ENCODE data around the gene TAPBP. TPM values are rescaled to one million over a fixed set of nuclear protein-coding genes. Genes with fewer than 3 reads are reported as not detected.
"Not testable (repeated sequence)": the region's sequence is repeated elsewhere in the genome, so short reads cannot be mapped to it uniquely, and the experiment has no call there.

TAPBP gene
- total RNA-seq, 2 donors from 2014 or later = 80.0 to 103 TPM

DNA sequence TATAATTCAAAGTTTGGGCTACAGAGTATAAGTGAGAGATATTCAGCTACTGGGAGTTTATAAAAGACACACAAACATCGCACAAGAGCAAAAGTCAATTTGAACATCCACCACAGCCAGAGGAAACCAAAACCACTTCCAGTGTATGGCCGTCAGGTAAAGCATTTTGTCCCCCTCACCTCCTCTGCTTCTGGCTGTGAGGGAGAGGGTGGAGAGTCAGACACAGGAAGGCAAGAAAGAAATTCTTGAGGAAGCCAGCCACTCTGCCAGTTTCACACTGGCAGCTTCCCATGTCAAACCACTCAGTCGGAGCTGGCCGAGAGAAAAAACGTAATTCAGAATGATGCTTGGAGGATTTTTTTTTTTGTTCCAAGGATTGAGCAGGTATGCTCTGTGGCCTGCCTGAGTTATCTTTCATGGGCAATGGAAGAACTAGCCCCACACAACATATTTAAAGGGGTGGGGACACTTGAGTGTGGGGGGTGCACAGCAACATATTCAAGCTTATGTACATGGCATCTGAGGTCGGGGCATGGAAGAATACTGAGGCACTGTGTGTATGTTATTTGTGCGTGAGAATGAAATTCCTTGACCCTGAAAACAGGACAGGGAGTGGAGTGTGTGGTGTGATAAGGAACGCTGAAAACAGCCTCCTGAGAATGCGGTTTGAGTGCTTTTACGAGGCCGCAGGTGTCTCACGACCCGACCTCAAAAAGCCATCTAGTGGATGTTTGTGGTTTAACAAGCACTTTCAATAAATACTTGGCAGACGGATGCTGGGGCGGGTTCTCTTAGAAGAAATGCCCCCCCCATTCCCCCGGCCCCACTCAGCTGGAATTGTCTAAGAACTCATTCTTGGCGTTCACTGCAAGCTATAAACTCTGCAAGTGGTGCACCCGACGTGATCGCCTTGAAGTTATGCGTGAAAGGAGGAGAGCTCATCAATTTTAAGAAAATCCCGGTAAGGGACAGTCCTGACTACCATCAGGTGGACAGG lies 31.1 kb upstream of the TAPBP start:
- Histone ChIP-seq H3K9me3 (no peaks in the 10 kb centered on the region), H3K4me3 (no peak overlapping the region), H3K4me1 (peaks cover 0 to 4% of the 10 kb centered on the region in 2 donors), H3K27me3 (no peaks in the 10 kb centered on the region), H3K36me3 (no peaks in the 10 kb centered on the region), H3K27ac (no peak overlapping the region)
- TF ChIP-seq, protein P1, sequence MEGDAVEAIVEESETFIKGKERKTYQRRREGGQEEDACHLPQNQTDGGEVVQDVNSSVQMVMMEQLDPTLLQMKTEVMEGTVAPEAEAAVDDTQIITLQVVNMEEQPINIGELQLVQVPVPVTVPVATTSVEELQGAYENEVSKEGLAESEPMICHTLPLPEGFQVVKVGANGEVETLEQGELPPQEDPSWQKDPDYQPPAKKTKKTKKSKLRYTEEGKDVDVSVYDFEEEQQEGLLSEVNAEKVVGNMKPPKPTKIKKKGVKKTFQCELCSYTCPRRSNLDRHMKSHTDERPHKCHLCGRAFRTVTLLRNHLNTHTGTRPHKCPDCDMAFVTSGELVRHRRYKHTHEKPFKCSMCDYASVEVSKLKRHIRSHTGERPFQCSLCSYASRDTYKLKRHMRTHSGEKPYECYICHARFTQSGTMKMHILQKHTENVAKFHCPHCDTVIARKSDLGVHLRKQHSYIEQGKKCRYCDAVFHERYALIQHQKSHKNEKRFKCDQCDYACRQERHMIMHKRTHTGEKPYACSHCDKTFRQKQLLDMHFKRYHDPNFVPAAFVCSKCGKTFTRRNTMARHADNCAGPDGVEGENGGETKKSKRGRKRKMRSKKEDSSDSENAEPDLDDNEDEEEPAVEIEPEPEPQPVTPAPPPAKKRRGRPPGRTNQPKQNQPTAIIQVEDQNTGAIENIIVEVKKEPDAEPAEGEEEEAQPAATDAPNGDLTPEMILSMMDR (IDR thresholded peaks at IDR 0.05) = peak; percentile 65 to 75
- peak; percentile 72 for DNase-seq (ENCODE audit: low spot score)

DNA sequence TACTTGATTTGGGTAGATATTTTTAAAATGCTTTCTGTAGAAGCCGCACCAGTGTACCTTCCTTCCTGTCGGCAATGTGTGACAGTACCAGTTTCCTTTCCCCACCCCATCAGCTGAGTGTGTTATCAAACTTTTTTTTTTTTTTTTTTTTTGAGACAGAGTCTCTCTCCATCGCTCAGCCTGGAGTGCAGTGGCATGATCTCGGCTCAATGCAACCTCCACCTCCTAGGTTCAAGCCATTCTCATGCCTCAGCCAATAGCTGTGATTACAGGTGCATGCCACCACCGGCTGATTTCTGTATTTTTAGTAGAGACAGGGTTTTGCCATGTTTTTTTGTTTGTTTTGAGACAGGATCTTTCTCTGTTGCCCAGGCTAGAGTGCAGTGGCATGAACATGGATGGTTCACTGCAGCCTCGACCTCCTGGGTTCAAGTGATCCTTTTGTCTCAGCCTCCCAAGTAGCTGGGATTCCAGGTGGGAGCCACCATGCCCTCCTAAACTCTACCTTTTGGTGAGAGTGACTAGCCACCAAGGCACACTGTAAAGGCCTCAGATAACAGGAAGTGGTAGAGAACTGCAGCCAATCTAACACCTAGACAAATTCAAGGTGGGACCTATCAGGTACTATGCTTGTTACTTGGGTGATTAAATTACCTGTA lies 30.2 kb upstream of the TAPBP start:
- no peaks in the 10 kb centered on the region for H3K36me3 ChIP-seq
- H3K9me3 ChIP-seq = no peaks in the 10 kb centered on the region
- TF ChIP-seq, protein P1 (IDR thresholded peaks at IDR 0.05) = no peak
- H3K4me1 ChIP-seq = peaks cover 0 to 4% of the 10 kb centered on the region in 2 donors
- H3K27me3 ChIP-seq = no peaks in the 10 kb centered on the region
- no peak overlapping the region for H3K4me3 ChIP-seq
- no peak overlapping the region for H3K27ac ChIP-seq
- DNase-seq (ENCODE audit: low spot score) = no peak

DNA sequence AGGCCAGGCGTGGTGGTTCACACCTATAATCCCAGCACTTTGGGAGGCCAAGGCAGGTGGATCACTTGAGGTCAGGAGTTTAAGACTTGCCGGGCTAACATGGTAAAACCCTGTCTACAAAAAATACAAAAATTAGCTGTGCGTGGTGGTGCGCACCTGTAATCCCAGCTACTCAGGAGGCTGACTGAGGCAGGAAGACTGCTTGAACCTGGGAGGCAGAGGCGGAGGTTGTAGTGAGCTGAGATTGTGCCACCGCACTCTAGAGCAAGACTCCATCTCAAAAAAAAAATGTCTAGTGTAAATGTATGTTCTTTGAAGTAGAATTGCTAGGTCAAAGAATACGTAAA lies 29.7 kb upstream of the TAPBP start:
- H3K4me3 ChIP-seq; H3K4me1 ChIP-seq; H3K27ac ChIP-seq; H3K27me3 ChIP-seq; DNase-seq (ENCODE audit: low spot score); H3K36me3 ChIP-seq; H3K9me3 ChIP-seq: not testable (repeated sequence)

DNA sequence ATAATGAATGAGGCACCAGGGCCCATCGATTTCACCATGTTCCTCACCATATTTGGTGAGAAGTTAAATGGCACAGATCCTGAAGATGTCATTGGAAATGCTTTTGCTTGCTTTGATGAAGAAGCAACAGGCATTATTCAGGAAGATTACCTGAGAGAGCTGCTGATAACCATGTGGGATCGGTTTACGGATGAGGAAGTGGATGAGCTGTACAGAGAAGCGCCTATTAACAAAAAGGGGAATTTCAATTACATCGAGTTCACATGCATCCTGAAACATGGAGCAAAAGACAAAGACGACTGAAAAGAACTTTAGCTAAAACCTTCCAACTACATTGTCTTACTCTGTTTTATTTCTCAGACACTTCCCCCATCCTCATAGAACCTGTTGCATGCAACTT lies 25.3 kb upstream of the TAPBP start:
- TF ChIP-seq, protein P1 (IDR thresholded peaks at IDR 0.05) = no peak
- H3K4me3 ChIP-seq = no peak overlapping the region

DNA sequence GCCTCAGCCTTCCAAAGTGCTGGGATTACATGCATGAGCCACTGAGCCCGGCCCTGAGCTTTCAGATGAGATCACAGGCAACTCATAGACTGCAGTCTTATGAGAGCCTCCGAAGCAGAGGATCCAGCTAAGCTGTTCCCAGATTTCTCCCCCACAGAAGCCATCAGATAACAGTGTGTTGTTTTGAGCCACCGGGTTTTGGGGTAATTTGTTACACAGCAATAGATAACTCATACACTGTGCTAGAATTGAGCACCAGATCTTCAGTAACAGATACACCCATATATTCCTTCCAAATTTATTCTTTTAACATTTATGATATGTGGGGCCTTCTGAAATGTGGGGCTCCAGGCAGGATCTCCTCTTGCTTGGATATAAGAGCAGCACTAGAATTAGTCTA lies 22.6 kb upstream of the TAPBP start:
- Histone ChIP-seq H3K27ac (no peak overlapping the region), H3K36me3 (no peaks in the 10 kb centered on the region), H3K4me3 (no peak overlapping the region), H3K4me1 (no peaks in the 10 kb centered on the region), H3K9me3 (no peaks in the 10 kb centered on the region), H3K27me3 (no peaks in the 10 kb centered on the region)
- TF ChIP-seq, protein P1 (IDR thresholded peaks at IDR 0.05) = no peak
- DNase-seq (ENCODE audit: low spot score) = no peak

More for the DNA sequence above, 25.3 kb upstream of the TAPBP start:
- no peak for DNase-seq (ENCODE audit: low spot score)
- Histone ChIP-seq H3K27ac (no peak overlapping the region), H3K9me3 (no peaks in the 10 kb centered on the region), H3K4me1 (no peaks in the 10 kb centered on the region), H3K36me3 (no peaks in the 10 kb centered on the region), H3K27me3 (no peaks in the 10 kb centered on the region)

DNA sequence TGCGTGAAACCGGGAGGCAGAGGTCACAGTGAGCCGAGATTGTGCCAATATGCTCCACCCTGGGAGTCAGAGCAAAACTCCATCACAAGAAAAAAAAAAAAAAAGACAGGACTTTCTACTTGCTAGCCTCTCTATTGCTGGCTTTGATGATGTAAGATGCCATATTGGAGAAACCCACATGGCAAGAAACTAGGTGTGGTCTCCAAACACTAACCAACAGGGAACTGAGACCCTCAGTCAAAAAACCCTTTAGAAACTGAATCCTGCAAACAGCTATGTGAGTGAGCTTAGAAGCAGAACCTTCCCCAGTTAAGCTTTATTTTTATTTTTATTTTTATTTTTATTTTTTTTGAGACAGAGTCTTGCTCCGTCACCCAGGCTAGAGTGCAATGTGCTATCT lies 22.0 kb upstream of the TAPBP start:
- H3K27ac ChIP-seq = no peak overlapping the region

More for the DNA sequence above, 22.0 kb upstream of the TAPBP start:
- DNase-seq (ENCODE audit: low spot score) = no peak
- no peaks in the 10 kb centered on the region for H3K9me3 ChIP-seq
- H3K4me1 ChIP-seq = no peaks in the 10 kb centered on the region
- TF ChIP-seq, protein P1 (IDR thresholded peaks at IDR 0.05) = no peak
- H3K27me3 ChIP-seq = no peaks in the 10 kb centered on the region
- H3K36me3 ChIP-seq = no peaks in the 10 kb centered on the region
- H3K4me3 ChIP-seq = no peak overlapping the region
